Adipocyte (in vitro differentiated cells): ENCODE measurements around the gene FOXO6.
"Not testable (repeated sequence)": the region's sequence is repeated elsewhere in the genome, so short reads cannot be mapped to it uniquely, and the experiment has no call there.

Experiments used
- DNase-seq: peaks from one replicate; pipeline ENCODE4 v3.0.0-alpha.2; 2015; ENCODE audit warnings: low read depth
- H3K27me3 ChIP-seq: replicated peaks from 2 replicates; pipeline ENCODE4 v1.7.0; 2013; ENCODE audit warnings: mild to moderate bottlenecking, low read length, moderate library complexity; ENCODE audit not compliant: control insufficient read depth, insufficient read depth
- H3K36me3 ChIP-seq: 2 replicates; pipeline ENCODE4 v1.7.0; 2013; ENCODE audit warnings: low read length, mild to moderate bottlenecking, moderate library complexity; ENCODE audit not compliant: control insufficient read depth, insufficient read depth, severe bottlenecking
- H3K4me1 ChIP-seq: 2 replicates; pipeline ENCODE4 v1.7.0; 2013; ENCODE audit warnings: mild to moderate bottlenecking, low read length, moderate library complexity; ENCODE audit not compliant: control insufficient read depth, insufficient read depth
- H3K4me3 ChIP-seq: 2 replicates; pipeline ENCODE4 v1.7.0; 2013; ENCODE audit warnings: mild to moderate bottlenecking, low read length, moderate library complexity
- H3K9ac ChIP-seq: 2 replicates; pipeline ENCODE4 v1.7.0; 2013; ENCODE audit warnings: mild to moderate bottlenecking, low read length, moderate library complexity
- H3K9me3 ChIP-seq: 2 replicates; pipeline ENCODE4 v1.7.0; 2013; ENCODE audit warnings: mild to moderate bottlenecking, low read length, moderate library complexity; ENCODE audit not compliant: control insufficient read depth

Gene FOXO6

DNA sequence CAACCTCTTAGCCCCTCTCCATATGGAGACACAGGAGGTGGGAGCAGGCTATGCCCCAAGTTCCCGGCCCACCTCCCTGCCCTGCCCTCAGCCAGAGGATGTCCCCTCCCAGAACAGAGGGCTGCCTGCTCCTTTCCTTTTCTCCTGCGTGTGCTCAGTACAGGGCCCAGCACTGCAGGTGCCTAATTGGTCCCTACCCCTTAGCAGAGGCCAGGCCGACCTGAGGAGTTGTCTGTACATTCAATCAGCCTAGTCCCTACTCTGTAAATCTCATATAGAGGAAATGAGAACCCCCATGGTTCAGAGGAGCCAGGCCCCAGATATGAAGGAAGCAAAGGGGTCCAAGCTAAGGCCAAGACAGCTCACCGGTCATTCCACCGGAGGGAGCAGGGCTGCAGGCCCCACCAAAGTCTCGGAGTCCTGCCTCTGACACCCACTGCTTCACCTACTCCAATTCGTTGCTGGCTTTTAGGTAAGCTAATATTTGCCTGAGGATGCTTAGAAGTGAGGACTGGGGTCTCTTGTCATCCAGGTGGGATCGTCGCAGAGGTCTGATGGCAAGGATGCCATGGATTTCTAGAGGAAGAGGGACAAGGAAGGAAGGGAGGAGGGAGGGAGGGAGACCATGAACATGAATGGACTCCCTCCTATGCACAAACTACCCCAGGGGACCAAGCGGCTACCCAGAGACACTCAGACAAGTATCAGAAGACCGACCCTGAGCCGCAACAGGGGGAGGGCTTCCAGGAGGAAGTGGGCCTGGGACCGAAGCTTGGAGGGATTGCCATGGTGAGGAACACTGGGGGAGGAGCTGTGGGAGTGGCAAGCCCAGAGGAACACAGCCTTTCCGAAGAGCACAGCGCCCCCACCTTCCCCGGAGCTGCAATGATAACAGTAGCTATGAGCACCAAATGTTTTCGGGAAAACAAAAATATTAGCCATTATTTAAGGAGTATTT, 30.4 kb upstream of the FOXO6 start:
- peaks cover 11% of the 10 kb centered on the region for H3K27me3 ChIP-seq
- no peak overlapping the region for H3K9ac ChIP-seq
- no peak overlapping the region for H3K4me3 ChIP-seq
- no peak for DNase-seq
- no peaks in the 10 kb centered on the region for H3K36me3 ChIP-seq
- no peaks in the 10 kb centered on the region for H3K4me1 ChIP-seq
- H3K9me3 ChIP-seq: peaks cover 6% of the 10 kb centered on the region

DNA sequence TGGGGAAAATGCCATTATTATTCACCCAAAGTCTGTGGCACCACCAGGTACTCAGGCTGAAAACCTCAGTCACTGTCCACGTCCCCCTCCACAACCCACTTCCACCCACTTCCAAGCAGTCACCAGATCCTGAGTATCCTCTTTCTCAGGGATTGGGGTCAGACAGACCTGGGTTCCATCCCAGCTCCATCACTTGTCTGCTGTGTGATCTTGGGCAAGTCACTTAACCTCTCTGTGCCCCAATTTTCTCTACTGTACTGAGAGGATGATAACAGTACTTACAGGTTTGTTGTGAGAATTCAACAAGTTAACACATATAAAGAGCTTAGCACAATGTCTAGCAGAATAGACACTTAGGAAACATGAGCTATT, 29.7 kb upstream of the FOXO6 start:
- Histone ChIP-seq H3K9ac (no peak overlapping the region), H3K4me1 (no peaks in the 10 kb centered on the region), H3K27me3 (peaks cover 11% of the 10 kb centered on the region), H3K36me3 (no peaks in the 10 kb centered on the region), H3K4me3 (no peak overlapping the region), H3K9me3 (peaks cover 6% of the 10 kb centered on the region)
- no peak for DNase-seq

- H3K4me1 ChIP-seq, H3K9ac ChIP-seq, H3K4me3 ChIP-seq, H3K36me3 ChIP-seq, DNase-seq, H3K9me3 ChIP-seq: not testable (repeated sequence)
- H3K27me3 ChIP-seq: peaks cover 11% of the 10 kb centered on the region
These were observed 29.1 kb upstream of the FOXO6 start for GRCh38 chr1:41332161-41332560.

DNA sequence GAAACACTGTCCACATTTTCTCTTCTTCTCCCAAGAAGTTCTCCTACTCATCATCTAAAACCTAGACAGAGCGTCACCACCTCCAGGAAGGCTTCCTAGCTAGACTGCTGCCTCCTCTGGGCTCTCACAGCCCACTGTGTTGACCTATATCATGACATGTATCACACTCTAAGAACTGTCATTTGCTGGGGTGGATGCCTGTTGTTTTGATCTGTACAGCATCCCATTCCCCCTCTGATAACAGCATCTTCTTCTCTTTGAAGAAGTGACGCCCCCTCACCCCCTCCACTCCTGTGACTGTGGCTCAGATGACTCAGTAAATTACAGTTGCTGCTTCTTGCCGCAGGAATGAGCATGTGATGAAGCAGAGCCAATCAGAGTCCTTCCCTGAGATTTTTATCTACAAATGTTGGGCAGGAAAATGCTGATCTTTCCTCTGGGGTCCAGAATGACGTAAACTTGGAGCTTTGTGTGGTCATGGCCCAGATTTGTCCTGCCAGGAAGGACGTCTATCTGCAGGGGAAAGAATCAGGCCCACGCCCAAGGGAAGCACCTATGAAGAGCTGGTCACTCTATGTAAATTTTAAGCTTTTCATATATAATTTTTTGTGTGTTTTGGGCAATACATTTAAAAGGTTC, 28.0 kb upstream of the FOXO6 start:
- no peak overlapping the region for H3K4me3 ChIP-seq
- H3K27me3 ChIP-seq: peaks cover 8% of the 10 kb centered on the region
- DNase-seq: no peak

GRCh38 chr1:41338820-41339219, 22.4 kb upstream of the FOXO6 start:
- no peak overlapping the region for H3K4me3 ChIP-seq
- H3K27me3 ChIP-seq: no peaks in the 10 kb centered on the region
- H3K36me3 ChIP-seq: no peaks in the 10 kb centered on the region
- DNase-seq: no peak
- H3K9ac ChIP-seq: no peak overlapping the region
- peaks cover 29% of the 10 kb centered on the region for H3K9me3 ChIP-seq
- no peaks in the 10 kb centered on the region for H3K4me1 ChIP-seq

More for the DNA sequence above, 28.0 kb upstream of the FOXO6 start:
- Histone ChIP-seq H3K9me3 (peaks cover 18% of the 10 kb centered on the region), H3K9ac (no peak overlapping the region), H3K36me3 (no peaks in the 10 kb centered on the region), H3K4me1 (no peaks in the 10 kb centered on the region)

DNA sequence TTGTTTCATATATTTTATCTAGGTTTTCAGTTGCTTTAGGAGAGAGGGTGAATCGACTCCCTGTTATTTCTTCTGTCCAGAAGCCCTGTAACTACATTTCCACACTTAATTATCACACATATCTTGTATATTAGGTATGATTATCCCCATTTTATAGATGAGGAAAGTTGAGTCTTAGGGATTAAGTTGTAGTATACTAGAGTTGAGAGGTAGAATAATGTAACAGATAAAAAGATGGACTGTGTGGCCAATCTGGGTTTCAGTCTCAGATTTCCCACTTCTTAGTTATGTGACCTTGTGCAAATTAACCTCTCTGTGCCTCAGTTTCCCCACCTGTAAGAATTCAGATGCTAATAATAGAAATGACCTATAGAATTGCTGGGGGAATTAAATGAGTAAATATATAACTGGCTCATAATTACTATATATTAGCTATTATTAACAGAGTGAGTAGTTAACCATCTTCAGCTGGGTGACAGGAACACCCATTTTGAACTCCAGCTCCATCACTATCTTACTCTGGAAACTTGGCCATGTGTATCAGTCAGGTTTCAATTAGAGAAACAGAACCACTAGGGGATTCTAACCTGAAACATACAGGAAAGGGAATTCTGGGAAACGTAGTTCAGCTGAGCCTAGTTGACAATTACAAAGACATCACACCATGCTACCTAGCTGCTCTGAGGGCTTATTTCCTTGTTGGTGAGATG, 20.4 kb upstream of the FOXO6 start:
- no peak for DNase-seq
- Histone ChIP-seq H3K27me3 (no peaks in the 10 kb centered on the region), H3K9ac (no peak overlapping the region), H3K4me3 (no peak overlapping the region), H3K36me3 (no peaks in the 10 kb centered on the region), H3K9me3 (peaks cover 29% of the 10 kb centered on the region), H3K4me1 (no peaks in the 10 kb centered on the region)

DNA sequence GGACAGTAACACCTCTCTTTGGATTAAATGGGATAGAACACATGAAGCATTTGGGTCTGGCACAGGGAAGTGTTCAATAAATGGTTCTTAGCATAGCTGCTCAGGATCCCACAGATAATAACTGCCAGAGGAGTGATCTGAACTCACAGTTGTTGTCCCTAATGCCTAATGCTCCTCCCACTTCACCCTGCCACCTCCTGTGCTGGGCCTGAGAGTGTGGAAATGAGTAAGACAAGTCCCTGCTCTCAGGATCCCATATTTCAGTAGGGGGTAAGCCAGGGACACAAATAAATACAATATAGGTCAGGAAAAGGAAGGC, 19.9 kb upstream of the FOXO6 start:
- H3K4me1 ChIP-seq: no peaks in the 10 kb centered on the region
- H3K9me3 ChIP-seq: peaks cover 29% of the 10 kb centered on the region
- H3K4me3 ChIP-seq: no peak overlapping the region
- H3K9ac ChIP-seq: no peak overlapping the region
- no peak for DNase-seq
- H3K27me3 ChIP-seq: no peaks in the 10 kb centered on the region
- no peaks in the 10 kb centered on the region for H3K36me3 ChIP-seq

- Histone ChIP-seq H3K9me3 (peaks cover 29% of the 10 kb centered on the region), H3K9ac (no peak overlapping the region), H3K4me3 (no peak overlapping the region), H3K4me1 (no peaks in the 10 kb centered on the region), H3K36me3 (no peaks in the 10 kb centered on the region), H3K27me3 (no peaks in the 10 kb centered on the region)
- DNase-seq: no peak
These were observed 19.3 kb upstream of the FOXO6 start for GRCh38 chr1:41341772-41342562.

DNA sequence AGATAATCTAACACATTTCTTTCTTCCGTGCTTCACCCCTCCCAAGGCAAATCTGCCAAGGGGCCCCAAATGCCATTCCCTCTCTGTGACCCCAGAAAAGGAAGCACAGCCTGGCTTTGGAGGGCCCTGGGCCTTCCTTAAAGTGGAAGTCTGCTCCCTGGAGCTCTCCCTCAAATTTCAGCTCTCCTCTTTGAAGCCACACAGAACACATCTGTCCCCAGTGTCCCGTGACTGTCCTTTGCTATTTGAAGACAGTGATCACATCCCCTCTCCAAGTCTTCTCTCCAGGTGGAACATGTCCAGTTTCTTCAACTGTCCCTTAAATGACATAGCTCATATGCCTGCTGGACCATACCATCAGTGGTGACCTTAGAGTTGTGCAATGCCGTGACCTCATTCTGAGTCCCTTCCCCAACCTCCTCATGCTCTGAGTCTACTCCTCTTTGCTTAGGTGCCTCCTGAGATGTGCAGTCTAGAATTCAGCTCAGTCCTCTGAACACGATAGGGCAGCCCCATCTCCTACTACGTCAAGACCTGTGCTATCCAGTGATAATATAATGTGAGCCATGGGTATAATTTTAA, 18.4 kb upstream of the FOXO6 start:
- Histone ChIP-seq H3K9me3 (peaks cover 21% of the 10 kb centered on the region), H3K36me3 (no peaks in the 10 kb centered on the region), H3K27me3 (no peaks in the 10 kb centered on the region), H3K4me3 (no peak overlapping the region), H3K9ac (no peak overlapping the region), H3K4me1 (no peaks in the 10 kb centered on the region)
- DNase-seq: no peak

DNA sequence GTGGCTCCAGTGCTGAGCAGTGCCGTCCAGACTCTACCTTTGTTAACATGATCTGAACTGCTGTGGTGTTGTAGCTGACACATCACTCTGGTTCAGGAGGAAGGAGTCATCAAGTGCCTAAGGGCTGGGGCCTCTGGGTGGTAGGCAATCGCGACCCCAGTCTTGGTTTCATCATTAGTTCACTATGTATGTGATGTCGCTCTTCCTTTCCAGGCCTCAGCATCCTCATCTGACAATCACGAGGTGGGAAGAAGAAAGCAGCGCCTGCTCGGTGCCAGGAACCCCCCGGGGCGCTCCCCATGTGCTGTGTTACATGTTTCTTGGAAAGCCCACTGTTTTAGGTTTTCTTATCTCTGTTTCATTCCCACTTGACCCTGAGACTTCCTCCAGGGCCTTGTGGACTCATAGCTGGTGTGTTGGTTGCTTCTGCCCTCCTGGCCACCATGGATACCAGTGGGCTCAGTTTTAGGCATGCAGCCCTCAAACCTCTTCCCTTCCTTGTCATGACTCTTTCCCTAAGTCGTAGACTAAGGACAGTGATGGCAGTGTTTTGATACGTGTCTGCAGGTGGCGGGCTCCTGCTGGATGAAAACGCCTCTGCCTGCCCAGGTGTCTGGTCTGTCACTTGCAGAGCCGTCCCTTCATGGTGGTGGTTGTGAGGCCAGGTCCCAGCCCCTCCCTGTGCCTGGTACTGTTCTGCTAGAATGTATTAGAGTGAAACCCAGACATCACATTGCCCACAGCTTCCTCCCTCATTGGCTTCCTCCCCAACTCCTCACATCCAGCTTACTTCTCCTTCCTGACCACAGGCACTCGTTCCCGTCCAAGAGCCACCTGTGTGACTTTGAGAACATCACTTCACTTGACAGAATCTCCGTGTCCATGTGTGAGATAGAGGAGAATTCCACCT, 17.2 kb upstream of the FOXO6 start:
- Histone ChIP-seq H3K4me1 (no peaks in the 10 kb centered on the region), H3K4me3 (no peak overlapping the region), H3K9me3 (peaks cover 10% of the 10 kb centered on the region), H3K36me3 (no peaks in the 10 kb centered on the region), H3K9ac (no peak overlapping the region), H3K27me3 (no peaks in the 10 kb centered on the region)
- DNase-seq: no peak
